ENCODE data around the gene CEP250.
"Not testable (repeated sequence)": the region's sequence is repeated elsewhere in the genome, so short reads cannot be mapped to it uniquely, and the experiment has no call there.

CEP250 gene

GRCh38 chr20:35514371-35514932 lies 59.1 kb downstream of the CEP250 start:
- TF ChIP-seq ZFX (IDR thresholded peaks at IDR 0.05; ENCODE audit: borderline replicate concordance) (no peak), CTCF (IDR thresholded peaks at IDR 0.05) (no peak)
- H3K27ac ChIP-seq = no peak overlapping the region

GRCh38 chr20:35515341-35515740 lies 59.9 kb downstream of the CEP250 start:
- TF ChIP-seq CTCF (IDR thresholded peaks at IDR 0.05) (no peak), ZFX (IDR thresholded peaks at IDR 0.05; ENCODE audit: borderline replicate concordance) (no peak)
- H3K27ac ChIP-seq = no peak overlapping the region

GRCh38 chr20:35515949-35516645 lies 60.7 kb downstream of the CEP250 start:
- TF ChIP-seq ZFX (IDR thresholded peaks at IDR 0.05; ENCODE audit: borderline replicate concordance) (no peak), CTCF (IDR thresholded peaks at IDR 0.05) (no peak)
- H3K27ac ChIP-seq = no peak overlapping the region

- no peak overlapping the region for H3K27ac ChIP-seq
- TF ChIP-seq CTCF (IDR thresholded peaks at IDR 0.05) = no peak
- no peak for TF ChIP-seq ZFX (IDR thresholded peaks at IDR 0.05; ENCODE audit: borderline replicate concordance)
Measured at GRCh38 chr20:35517125-35517524, 61.7 kb downstream of the CEP250 start.

- not testable (repeated sequence) for H3K27ac ChIP-seq
Measured at GRCh38 chr20:35517767-35518166, 62.4 kb downstream of the CEP250 start.

GRCh38 chr20:35518955-35519354 lies 63.6 kb downstream of the CEP250 start:
- no peak overlapping the region for H3K27ac ChIP-seq
- TF ChIP-seq CTCF (IDR thresholded peaks at IDR 0.05) (no peak), ZFX (IDR thresholded peaks at IDR 0.05; ENCODE audit: borderline replicate concordance) (no peak)

- peak; percentile 70 for TF ChIP-seq CTCF (IDR thresholded peaks at IDR 0.05)
- TF ChIP-seq ZFX (IDR thresholded peaks at IDR 0.05; ENCODE audit: borderline replicate concordance) = no peak
Measured at GRCh38 chr20:35523298-35523888, 68.0 kb downstream of the CEP250 start.

More at GRCh38 chr20:35523298-35523888, 68.0 kb downstream of the CEP250 start:
- H3K27ac ChIP-seq = no peak overlapping the region

Data from 22Rv1 (cell line).